HG03439 (cell line): ENCODE results near the gene MUC6.

Experiments
- ATAC-seq: cut with Tn5 transposase; IDR thresholded peaks from one replicate; pipeline ENCODE4 v1.9.1; 2021; ENCODE audit warnings: mild to moderate bottlenecking, moderate library complexity; ENCODE audit not compliant: unreplicated experiment

Gene MUC6

GRCh38 chr11:1072116-1072820, 35.8 kb upstream of the MUC6 start:
- no peak for ATAC-seq

- no peak for ATAC-seq
Observed at GRCh38 chr11:1071571-1072115, 35.1 kb upstream of the MUC6 start.

GRCh38 chr11:1070594-1071462, 34.3 kb upstream of the MUC6 start:
- ATAC-seq: no peak

- ATAC-seq: no peak
Observed at GRCh38 chr11:1069740-1070139, 33.2 kb upstream of the MUC6 start.

- no peak for ATAC-seq
Observed at GRCh38 chr11:1067812-1068496, 31.4 kb upstream of the MUC6 start.

GRCh38 chr11:1064167-1064566, 27.6 kb upstream of the MUC6 start:
- ATAC-seq: no peak

GRCh38 chr11:1062075-1062820, 25.7 kb upstream of the MUC6 start:
- no peak for ATAC-seq

- no peak for ATAC-seq
Observed at GRCh38 chr11:1060852-1061616, 24.5 kb upstream of the MUC6 start.

- no peak for ATAC-seq
Observed at GRCh38 chr11:1060410-1060809, 23.9 kb upstream of the MUC6 start.

GRCh38 chr11:1059759-1060158, 23.2 kb upstream of the MUC6 start:
- no peak for ATAC-seq

- ATAC-seq: no peak
Observed at GRCh38 chr11:1057806-1058205, 21.3 kb upstream of the MUC6 start.

GRCh38 chr11:1055990-1056771, 19.7 kb upstream of the MUC6 start:
- no peak for ATAC-seq

- no peak for ATAC-seq
Observed at GRCh38 chr11:1055109-1055703, 18.7 kb upstream of the MUC6 start.

GRCh38 chr11:1054143-1055108, 17.9 kb upstream of the MUC6 start:
- ATAC-seq: no peak

- no peak for ATAC-seq
Observed at GRCh38 chr11:1053121-1053901, 16.8 kb upstream of the MUC6 start.

GRCh38 chr11:1052133-1053011, 15.9 kb upstream of the MUC6 start:
- ATAC-seq: no peak
